ENCODE results near the gene GBP4. TPM values are rescaled to one million over a fixed set of nuclear protein-coding genes. Genes with fewer than 3 reads are reported as not detected.
"Not testable (repeated sequence)": the region's sequence is repeated elsewhere in the genome, so short reads cannot be mapped to it uniquely, and the experiment has no call there.

The GBP4 gene
- 13.6 TPM for total RNA-seq

GRCh38 chr1:89198491-89199072 is at the start of gene GBP4:
Gene GBP4 (minus strand): TSS chr1:89198942. CDS start chr1:89198834, 108 bp downstream.
- peak; percentile 46 for DNase-seq (ENCODE audit: low spot score)

- no peak for DNase-seq (ENCODE audit: low spot score)
Observed at GRCh38 chr1:89243046-89243445, 44.3 kb upstream of the GBP4 start.

DNA sequence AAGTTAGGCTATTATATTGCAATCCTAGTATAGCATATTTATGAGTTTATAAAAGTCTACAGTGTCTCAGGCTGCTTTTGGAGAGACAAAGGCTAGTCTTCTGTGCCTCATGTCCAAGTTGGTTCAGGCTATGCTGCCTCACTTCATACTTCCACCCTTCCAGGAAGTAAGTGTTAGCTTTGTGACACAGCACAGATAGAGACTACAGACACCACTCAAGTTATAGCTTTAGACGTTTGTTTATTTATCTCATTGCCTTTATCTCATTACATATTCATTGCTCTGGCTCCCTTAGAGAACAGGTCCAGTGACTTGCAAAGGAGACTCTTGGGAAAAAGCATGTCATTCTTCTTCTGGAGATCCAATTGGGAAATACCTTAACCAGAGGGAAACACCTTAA is 22.6 kb upstream of the GBP4 start:
- no peak for DNase-seq (ENCODE audit: low spot score)

- DNase-seq (ENCODE audit: low spot score): not testable (repeated sequence)
Observed at GRCh38 chr1:89219851-89220250, 21.1 kb upstream of the GBP4 start.

GRCh38 chr1:89218941-89219340 is 20.2 kb upstream of the GBP4 start:
- DNase-seq (ENCODE audit: low spot score): not testable (repeated sequence)

DNA sequence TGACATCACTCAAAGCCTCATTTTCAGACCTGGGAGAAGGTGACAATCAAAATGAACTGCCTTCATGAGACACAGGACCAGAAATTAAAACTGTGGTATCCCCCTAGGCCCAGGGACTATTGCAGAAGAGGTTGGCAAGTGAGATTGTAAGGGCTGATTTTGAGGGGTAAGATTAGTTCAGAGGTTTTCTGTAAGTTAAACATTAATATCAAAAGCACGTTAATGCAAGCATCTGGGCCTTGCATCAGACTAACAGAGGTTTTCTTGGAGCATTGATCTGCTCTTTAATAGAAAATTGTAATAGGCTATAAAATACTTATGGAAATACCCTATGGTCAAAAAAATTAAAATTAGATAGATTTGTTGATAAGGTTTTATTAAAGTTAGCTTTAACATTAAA is 14.6 kb upstream of the GBP4 start:
- no peak for DNase-seq (ENCODE audit: low spot score)

GRCh38 chr1:89211035-89211634 is 12.4 kb upstream of the GBP4 start:
- DNase-seq (ENCODE audit: low spot score): no peak

DNA sequence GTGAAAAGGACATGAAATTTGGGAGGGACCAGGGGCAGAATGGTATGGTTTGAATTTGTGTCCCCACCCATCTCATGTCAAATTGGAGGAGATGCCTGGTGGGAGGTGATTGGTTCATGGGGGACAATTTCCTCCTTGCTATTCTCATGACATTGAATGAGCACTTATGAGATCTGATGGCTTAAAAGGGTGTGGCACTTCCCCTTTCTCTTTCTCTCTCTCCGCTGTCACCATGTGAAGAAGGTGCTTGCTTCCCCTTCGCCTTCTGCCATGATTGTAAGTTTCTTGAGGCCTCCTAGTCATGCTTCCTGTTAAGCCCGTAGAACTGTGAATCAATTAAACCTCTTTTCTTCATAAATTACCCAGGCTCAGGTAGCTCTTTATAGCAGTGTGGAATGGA is 7.6 kb upstream of the GBP4 start:
- DNase-seq (ENCODE audit: low spot score): no peak

DNA sequence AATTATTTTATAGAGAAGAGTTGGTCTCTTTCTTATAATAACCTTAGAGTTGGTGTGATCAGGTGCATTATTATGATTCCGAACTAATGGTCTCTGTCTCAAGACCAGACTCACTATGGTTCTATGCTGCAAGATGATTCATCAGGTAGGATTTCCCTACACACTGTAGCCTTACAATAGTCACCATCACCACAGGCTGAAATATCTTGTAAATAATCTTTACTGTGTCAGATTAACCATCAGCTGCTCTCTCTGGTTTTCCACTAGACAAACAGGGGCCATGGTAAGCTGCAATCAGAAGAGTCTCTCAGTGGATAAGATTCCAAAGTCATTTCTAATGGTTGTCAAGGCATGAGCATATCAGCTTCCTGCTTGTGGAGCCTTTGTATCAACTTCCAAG is 4.4 kb upstream of the GBP4 start:
- no peak for DNase-seq (ENCODE audit: low spot score)

GRCh38 chr1:89201106-89201794 is 2.5 kb upstream of the GBP4 start:
- no peak for DNase-seq (ENCODE audit: low spot score)

- no peak for DNase-seq (ENCODE audit: low spot score)
Observed at GRCh38 chr1:89200663-89201062, 1.9 kb upstream of the GBP4 start.

- no peak for DNase-seq (ENCODE audit: low spot score)
Observed at GRCh38 chr1:89199525-89200031, 836 bp upstream of the GBP4 start.

DNA sequence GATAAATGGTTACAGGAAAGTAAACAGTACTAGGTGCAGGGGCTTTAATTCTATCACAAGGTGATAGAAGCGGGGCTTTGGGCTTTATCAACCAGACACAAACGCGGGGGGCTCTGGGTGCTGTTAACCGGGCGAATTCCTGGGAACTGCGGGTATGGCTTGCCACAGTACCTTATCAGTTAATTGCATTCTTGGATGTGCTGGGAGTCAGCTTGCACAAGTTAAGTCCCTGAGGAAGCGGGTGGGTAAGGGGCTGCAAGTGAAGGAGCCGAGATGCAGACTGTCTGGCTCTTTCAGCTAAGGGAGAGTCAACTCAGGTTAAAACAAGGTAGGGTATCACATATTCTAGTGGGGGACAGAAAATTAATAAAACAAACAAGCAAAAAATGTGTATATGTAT is 661 bp downstream of the GBP4 start:
- no peak for DNase-seq (ENCODE audit: low spot score)

GRCh38 chr1:89195476-89195875 is 3.3 kb downstream of the GBP4 start:
- DNase-seq (ENCODE audit: low spot score): no peak

- DNase-seq (ENCODE audit: low spot score): no peak
Observed at GRCh38 chr1:89191314-89191713, 7.4 kb downstream of the GBP4 start.

DNA sequence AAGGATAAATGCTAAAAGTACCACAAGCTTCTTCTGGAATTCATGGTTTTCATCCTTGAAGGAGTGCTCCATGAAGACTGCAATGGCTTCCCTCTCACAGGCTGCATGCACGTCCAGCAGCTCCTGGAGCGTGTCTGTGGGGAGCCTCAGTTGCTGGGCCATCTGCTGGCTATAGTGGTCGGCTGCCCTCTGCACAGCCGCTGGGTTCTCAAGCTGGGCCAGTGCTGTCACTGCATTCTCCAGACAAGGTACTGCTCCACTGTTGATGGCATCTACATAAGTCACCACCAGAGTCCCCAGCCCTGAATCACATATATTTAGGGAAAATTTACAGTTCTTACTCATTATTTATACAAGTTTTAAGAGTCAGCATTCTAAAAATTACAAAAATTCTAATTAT is 8.7 kb downstream of the GBP4 start:
- no peak for DNase-seq (ENCODE audit: low spot score)

DNA sequence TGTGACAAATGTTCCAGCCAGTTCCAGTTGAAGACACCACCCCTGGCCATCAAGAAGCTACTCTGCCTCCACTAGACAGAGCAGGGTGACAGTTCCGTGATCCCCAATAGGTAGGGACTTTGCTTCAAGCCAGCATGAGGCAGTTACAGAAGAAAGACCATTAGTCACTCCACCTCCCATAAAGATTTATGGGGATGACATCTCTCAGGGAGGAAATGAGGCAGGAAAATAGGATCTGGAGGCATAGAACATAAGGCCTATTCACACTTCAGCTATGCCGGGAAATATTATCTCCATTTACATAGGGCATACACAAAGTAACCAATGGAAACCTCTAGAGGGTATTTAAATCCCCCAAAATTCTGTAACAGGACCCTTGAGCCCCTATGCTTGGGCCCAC is 19.4 kb downstream of the GBP4 start:
- DNase-seq (ENCODE audit: low spot score): no peak

- no peak for DNase-seq (ENCODE audit: low spot score)
Observed at GRCh38 chr1:89176971-89177370, 21.8 kb downstream of the GBP4 start.

GRCh38 chr1:89175601-89176256 is 23.0 kb downstream of the GBP4 start, which contains the start of gene GBP7:
Gene GBP7 (minus strand): TSS chr1:89176003. CDS start chr1:89171935, 4,068 bp downstream.
- no peak for DNase-seq (ENCODE audit: low spot score)

DNA sequence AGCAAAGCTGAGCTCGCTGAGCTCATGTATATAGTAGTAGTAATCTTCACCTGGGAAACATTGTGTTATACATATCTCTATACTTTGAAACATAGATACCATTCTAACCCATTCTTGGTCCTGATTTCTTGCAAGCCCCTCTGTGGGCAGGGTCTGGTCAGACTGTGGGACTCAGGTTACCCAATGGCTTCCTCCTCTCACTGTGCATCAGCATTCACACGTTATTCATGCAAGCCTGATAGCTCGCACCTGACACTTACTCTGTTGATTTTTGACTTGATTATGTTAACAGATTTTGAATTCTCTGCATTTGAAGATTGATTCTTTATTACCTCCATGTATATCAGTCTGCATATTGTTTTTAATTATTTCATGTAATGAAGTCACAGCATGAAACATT is 24.3 kb downstream of the GBP4 start:
- no peak for DNase-seq (ENCODE audit: low spot score)

DNA sequence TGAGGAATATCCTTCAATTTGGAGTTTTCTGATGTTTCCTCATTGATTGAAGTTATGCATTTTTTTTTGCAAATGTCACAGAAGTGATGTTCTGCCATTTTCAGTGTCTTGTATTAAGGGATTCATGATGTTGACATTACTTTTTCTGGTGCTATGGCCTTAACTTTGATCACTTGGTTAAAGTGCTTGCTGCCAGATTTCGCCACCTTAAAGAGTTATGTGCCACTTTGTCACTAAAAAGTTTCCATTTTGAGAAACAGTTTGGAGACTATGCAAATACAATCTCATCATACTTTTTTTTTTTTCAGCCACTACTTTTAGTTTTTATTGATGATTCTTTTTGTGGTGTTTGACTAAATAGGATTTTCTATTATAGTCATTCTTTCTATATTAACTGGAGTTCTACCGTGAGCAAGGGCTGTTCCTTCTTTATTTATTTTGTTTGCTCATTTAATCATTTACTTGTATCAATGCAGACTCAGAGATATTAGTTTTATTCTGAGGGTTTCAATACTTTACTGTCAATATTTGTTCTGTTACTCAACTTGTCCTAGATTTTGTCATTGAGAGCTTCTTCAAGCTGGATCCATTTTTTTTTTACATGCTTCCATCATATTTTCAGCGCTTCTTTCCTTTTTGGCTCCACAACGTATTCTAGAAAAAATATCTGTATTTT is 26.1 kb downstream of the GBP4 start:
- DNase-seq (ENCODE audit: low spot score): no peak

GRCh38 chr1:89171067-89171438 is 27.7 kb downstream of the GBP4 start:
- no peak for DNase-seq (ENCODE audit: low spot score)

Measured in ureter (tissue), 1 donor.